ENCODE results near the gene UNC13A. TPM values are rescaled to one million over a fixed set of nuclear protein-coding genes. Genes with fewer than 3 reads are reported as not detected.
A peak's percentile ranks its signal among the peaks of the same experiment; 100 is the strongest.

The UNC13A gene
- total RNA-seq, 2 experiments from 2014 or later, result 0.02 to 0.04 TPM

- ChIA-PET CTCF (interaction anchor here (0.6 to 1.8 kb wide), 4 partner anchors 17 to 211 kb away, joined by 3 to 4 read pairs (median 4); partner anchors contain the start of gene CCDC124), POLR2A (no interaction called here)
- Mint-ChIP-seq H3K4me3 (peak overlapping the region; percentile 85), H3K4me1 (peaks cover 41% of the 10 kb centered on the region), H3K27ac (peak overlapping the region; percentile 78), H3K27me3 (no peaks in the 10 kb centered on the region), H3K9me3 (no peaks in the 10 kb centered on the region), H3K36me3 (ENCODE audit: low read depth) (peaks cover 23% of the 10 kb centered on the region)
- DNase-seq, result no peak
Measured at GRCh38 chr19:17721821-17722220, 33.7 kb upstream of the UNC13A start.

GRCh38 chr19:17721111-17721628, 33.0 kb upstream of the UNC13A start:
- ChIA-PET CTCF (interaction anchor here (0.6 to 2.2 kb wide), 5 partner anchors 20 to 211 kb away, joined by 3 to 6 read pairs (median 3); partner anchors contain the start of gene CCDC124), POLR2A (no interaction called here)
- Mint-ChIP-seq H3K4me3 (peak overlapping the region; percentile 85), H3K36me3 (ENCODE audit: low read depth) (peaks cover 23% of the 10 kb centered on the region), H3K4me1 (peaks cover 41% of the 10 kb centered on the region), H3K9me3 (no peaks in the 10 kb centered on the region), H3K27ac (peak overlapping the region; percentile 78), H3K27me3 (no peaks in the 10 kb centered on the region)
- DNase-seq, result no peak

- peak overlapping the region; percentile 78 for H3K27ac Mint-ChIP-seq
- peak overlapping the region; percentile 85 for H3K4me3 Mint-ChIP-seq
- peaks cover 20% of the 10 kb centered on the region for H3K36me3 Mint-ChIP-seq (ENCODE audit: low read depth)
- POLR2A ChIA-PET, result no interaction called here
- peaks cover 41% of the 10 kb centered on the region for H3K4me1 Mint-ChIP-seq
- CTCF ChIA-PET, result interaction anchor here (0.6 to 2.2 kb wide), 4 partner anchors 21 to 43 kb away, joined by 3 to 6 read pairs (median 4); no protein-coding TSS in a partner anchor
- H3K9me3 Mint-ChIP-seq, result no peaks in the 10 kb centered on the region
- DNase-seq, result no peak
- no peaks in the 10 kb centered on the region for H3K27me3 Mint-ChIP-seq
Measured at GRCh38 chr19:17720440-17720839, 32.3 kb upstream of the UNC13A start.

- ChIA-PET POLR2A (interaction anchor here (1.0 kb wide), 1 partner anchor 13 kb away, joined by 3 read pairs; no protein-coding TSS in a partner anchor), CTCF (interaction anchor here (0.6 to 2.2 kb wide), 4 partner anchors 22 to 42 kb away, joined by 3 to 6 read pairs (median 4); no protein-coding TSS in a partner anchor)
- DNase-seq, result peak; percentile 42
- H3K27ac Mint-ChIP-seq, result peak overlapping the region; percentile 78
- H3K9me3 Mint-ChIP-seq, result no peaks in the 10 kb centered on the region
- peaks cover 16% of the 10 kb centered on the region for H3K36me3 Mint-ChIP-seq (ENCODE audit: low read depth)
- peak overlapping the region; percentile 85 for H3K4me3 Mint-ChIP-seq
- H3K27me3 Mint-ChIP-seq, result no peaks in the 10 kb centered on the region
- peaks cover 39% of the 10 kb centered on the region for H3K4me1 Mint-ChIP-seq
Measured at GRCh38 chr19:17719730-17720400, 31.7 kb upstream of the UNC13A start.

DNA sequence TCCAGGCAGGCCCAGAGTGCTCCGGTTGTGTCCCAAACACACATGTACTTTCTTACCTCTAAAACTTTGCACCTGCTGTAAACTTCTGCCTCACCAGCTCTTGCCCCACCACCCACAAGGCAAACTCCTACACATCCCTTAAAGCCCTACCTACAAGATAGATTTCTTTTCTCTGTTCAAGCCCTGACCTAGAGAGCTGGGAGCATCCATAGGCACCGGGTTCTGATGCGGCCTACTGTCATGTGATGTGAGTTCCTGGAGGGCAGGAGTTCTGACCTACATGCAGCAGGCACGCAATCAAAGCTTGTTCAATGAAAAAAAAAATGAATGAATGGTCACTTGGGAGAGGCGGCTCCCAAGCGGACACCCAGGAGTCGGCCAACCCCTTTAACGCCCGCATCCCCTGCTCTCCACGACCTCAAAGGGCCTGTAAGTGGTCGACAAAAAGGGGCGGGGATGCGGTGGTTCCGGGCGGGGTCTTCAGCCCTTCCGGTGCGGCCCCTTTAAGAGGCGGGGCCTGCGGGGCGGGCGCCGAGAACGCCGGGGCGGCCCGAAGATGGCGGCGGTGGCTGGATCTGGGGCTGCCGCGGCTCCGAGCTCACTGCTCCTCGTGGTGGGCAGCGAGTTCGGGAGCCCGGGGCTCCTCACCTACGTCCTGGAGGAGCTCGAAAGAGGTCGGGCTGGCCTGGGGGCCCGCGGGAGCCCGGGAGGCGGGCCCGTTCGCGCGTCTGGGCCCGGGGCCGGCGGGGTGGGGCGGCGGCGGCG, 31.0 kb upstream of the UNC13A start, which contains the start of gene MAP1S:
MAP1S (plus strand) TSS at position 534 of the 765 bp plus-strand sequence; CDS start at position 557, 23 bp downstream.
- DNase-seq, result peak; percentile 74
- no peaks in the 10 kb centered on the region for H3K9me3 Mint-ChIP-seq
- H3K4me3 Mint-ChIP-seq, result peak within 1 kb of the TSS; percentile 85
- H3K36me3 Mint-ChIP-seq (ENCODE audit: low read depth), result peaks cover 11% of the 10 kb centered on the region
- ChIA-PET CTCF (interaction anchor here (0.8 to 2.2 kb wide), 6 partner anchors 12 to 287 kb away, joined by 3 to 6 read pairs (median 3); partner anchors contain the start of gene CCDC124), POLR2A (interaction anchor here (0.6 to 1.0 kb wide), 2 partner anchors 12 to 131 kb away, joined by 3 to 6 read pairs; no protein-coding TSS in a partner anchor)
- H3K27me3 Mint-ChIP-seq, result no peaks in the 10 kb centered on the region
- peaks cover 39% of the 10 kb centered on the region for H3K4me1 Mint-ChIP-seq
- H3K27ac Mint-ChIP-seq, result peak within 1 kb of the TSS; percentile 80

DNA sequence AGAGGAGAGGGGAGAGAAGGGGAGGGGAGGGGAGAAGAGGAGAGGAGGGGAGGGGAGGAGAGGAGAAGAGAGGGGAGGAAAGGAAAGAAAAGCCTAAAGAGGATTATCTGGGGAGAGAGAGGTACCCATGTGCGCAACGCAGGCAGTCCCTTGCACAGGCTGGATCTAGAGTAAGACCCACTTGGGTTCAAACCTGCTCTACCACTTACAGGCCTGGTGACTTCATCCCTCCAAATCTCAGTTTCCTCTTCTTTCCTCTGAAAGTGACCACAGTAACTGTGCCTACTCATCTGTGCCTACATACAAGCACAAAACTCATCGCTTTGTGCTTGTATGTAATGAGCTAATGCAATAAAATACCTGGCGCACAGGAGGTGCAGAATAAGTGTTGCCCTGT, 30.4 kb upstream of the UNC13A start:
- Mint-ChIP-seq H3K4me3 (peak overlapping the region; percentile 74), H3K4me1 (peaks cover 39% of the 10 kb centered on the region), H3K36me3 (ENCODE audit: low read depth) (peaks cover 7% of the 10 kb centered on the region), H3K27ac (peak overlapping the region; percentile 80), H3K9me3 (no peaks in the 10 kb centered on the region), H3K27me3 (no peaks in the 10 kb centered on the region)
- ChIA-PET CTCF (interaction anchor here (0.8 to 1.7 kb wide), 5 partner anchors 12 to 288 kb away, joined by 3 to 4 read pairs (median 3); partner anchors contain the start of gene CCDC124), POLR2A (interaction anchor here (0.6 kb wide), 1 partner anchor 131 kb away, joined by 6 read pairs; no protein-coding TSS in a partner anchor)
- no peak for DNase-seq

DNA sequence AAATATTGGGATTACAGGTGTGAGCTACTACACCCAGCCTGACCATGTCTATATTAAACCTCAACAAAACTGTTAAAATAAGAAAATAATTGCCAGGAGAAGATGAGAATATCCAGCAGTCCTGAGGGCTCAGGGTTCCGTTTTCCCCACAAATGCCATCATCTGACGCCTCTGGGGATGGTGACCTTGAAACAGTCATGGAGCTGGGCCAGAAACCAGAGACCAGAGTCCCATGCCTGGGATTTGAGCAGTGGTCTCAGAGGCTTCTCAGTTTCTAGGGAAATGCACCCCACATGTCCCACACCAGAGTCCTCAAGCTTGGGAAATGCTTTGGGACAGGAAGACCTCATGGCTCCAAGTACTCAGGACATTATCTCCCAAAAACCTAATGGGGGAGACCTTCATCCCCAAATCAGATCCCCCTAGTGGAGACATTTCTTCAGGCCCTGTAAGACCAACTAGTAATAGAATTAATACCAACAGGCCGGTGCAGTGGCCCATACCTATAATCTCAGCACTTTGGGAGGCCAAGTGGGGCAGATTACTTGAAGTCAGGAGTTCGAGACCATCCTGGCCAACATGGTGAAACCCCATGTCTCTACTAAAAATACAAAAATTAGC, 28.3 kb upstream of the UNC13A start:
- ChIA-PET POLR2A (no interaction called here), CTCF (interaction anchor here (1.3 kb wide), 2 partner anchors 8 to 50 kb away, joined by 3 read pairs; no protein-coding TSS in a partner anchor)
- DNase-seq, result no peak
- H3K36me3 Mint-ChIP-seq (ENCODE audit: low read depth), result peaks cover 2% of the 10 kb centered on the region
- H3K4me3 Mint-ChIP-seq, result no peak overlapping the region
- peaks cover 31% of the 10 kb centered on the region for H3K4me1 Mint-ChIP-seq
- H3K27me3 Mint-ChIP-seq, result no peaks in the 10 kb centered on the region
- H3K9me3 Mint-ChIP-seq, result no peaks in the 10 kb centered on the region
- no peak overlapping the region for H3K27ac Mint-ChIP-seq

DNA sequence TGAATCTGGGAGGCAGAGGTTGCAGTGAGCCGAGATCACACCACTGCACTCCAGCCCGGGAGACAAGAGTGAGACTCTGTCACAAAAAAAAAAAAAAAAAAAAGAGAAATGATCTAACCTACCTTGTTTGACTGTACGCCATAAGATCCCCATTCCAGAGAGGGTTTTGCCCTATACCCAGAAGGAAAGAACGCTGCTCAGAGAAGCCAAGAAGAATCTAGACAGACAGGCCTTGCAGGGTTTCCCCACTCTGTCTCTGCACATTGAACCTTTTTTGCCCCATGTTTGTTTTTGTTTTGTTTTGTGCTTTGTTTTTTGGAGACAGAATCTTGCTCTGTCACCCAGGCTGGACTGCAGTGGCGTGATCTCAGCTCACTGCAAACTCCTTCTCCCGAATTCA, 23.7 kb upstream of the UNC13A start:
- no peaks in the 10 kb centered on the region for H3K36me3 Mint-ChIP-seq (ENCODE audit: low read depth)
- no peak overlapping the region for H3K27ac Mint-ChIP-seq
- CTCF ChIA-PET, result no interaction called here
- H3K4me1 Mint-ChIP-seq, result no peaks in the 10 kb centered on the region
- no peak overlapping the region for H3K4me3 Mint-ChIP-seq
- no peak for DNase-seq
- H3K27me3 Mint-ChIP-seq, result no peaks in the 10 kb centered on the region
- no peaks in the 10 kb centered on the region for H3K9me3 Mint-ChIP-seq
- POLR2A ChIA-PET, result no interaction called here

GRCh38 chr19:17706750-17707181, 18.6 kb upstream of the UNC13A start:
- ChIA-PET POLR2A (interaction anchor here (1.0 kb wide), 1 partner anchor 13 kb away, joined by 3 read pairs; the partner anchor contains the start of gene MAP1S), CTCF (interaction anchor here (0.6 to 1.6 kb wide), 7 partner anchors 16 to 225 kb away, joined by 3 to 5 read pairs (median 3); partner anchors contain the start of gene RPL18A)
- H3K9me3 Mint-ChIP-seq, result no peaks in the 10 kb centered on the region
- no peaks in the 10 kb centered on the region for H3K36me3 Mint-ChIP-seq (ENCODE audit: low read depth)
- DNase-seq, result no peak
- peaks cover 2% of the 10 kb centered on the region for H3K27me3 Mint-ChIP-seq
- no peak overlapping the region for H3K27ac Mint-ChIP-seq
- H3K4me1 Mint-ChIP-seq, result peaks cover 1% of the 10 kb centered on the region
- no peak overlapping the region for H3K4me3 Mint-ChIP-seq

DNA sequence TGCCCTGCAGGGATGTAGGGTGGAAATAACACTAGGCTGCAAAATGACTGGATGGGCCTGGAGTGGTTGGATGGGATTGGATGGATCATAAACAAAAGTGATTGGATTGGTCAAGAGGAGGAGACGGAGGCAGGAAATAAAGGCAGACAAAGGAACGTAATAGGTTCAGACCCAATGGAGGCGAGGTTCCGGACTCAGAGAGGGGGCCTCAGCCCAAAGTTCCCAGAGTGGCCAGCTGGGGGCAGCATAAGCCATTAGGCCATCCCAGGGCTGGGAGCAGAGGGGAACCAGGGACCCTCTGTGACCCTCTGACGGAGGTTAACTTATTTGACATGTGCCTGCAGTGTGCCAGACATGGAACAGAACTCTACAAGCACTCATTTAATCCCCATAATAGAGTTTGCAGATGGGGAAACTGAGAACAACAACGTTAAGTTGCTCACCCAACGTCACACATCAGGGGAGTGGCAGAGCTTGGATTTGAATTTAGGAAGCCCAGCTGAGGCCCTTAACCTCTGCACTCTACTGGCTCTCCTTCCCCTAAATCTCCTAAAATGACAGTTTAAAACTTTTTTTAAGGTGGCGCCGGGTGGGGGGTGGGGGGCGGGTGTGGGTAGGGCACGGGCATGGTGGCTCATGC, 15.8 kb upstream of the UNC13A start:
- DNase-seq, result peak; percentile 73
- H3K9me3 Mint-ChIP-seq, result no peaks in the 10 kb centered on the region
- POLR2A ChIA-PET, result no interaction called here
- peaks cover 6% of the 10 kb centered on the region for H3K27me3 Mint-ChIP-seq
- CTCF ChIA-PET, result interaction anchor here (0.6 to 1.6 kb wide), 11 partner anchors 12 to 155 kb away, joined by 3 to 9 read pairs (median 3); partner anchors contain the start of gene RPL18A
- peaks cover 1% of the 10 kb centered on the region for H3K4me1 Mint-ChIP-seq
- no peak overlapping the region for H3K27ac Mint-ChIP-seq
- no peaks in the 10 kb centered on the region for H3K36me3 Mint-ChIP-seq (ENCODE audit: low read depth)
- no peak overlapping the region for H3K4me3 Mint-ChIP-seq

DNA sequence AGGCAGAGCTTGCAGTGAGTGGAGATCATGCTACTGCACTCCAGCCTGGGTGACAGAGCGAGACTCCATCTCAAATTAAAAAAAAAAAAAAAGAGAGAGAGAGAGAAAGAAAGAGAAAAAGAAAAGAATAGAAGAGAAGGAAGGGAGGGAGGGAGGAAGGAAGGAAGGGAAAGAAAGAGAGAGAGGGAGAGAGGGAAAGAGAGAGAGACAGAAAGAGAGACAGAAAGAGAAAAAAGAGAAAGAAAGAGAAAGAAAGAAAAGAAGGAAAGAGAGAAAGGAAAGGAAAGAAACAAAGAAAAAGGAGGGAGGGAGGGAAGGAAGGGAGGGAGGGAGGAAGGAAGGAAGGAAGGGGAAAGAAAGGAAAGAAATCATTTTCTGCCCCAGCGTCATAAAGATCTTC, 7.0 kb upstream of the UNC13A start:
- Mint-ChIP-seq H3K9me3 (no peaks in the 10 kb centered on the region), H3K4me1 (no peaks in the 10 kb centered on the region), H3K4me3 (no peak overlapping the region), H3K27me3 (peaks cover 26% of the 10 kb centered on the region), H3K27ac (no peak overlapping the region), H3K36me3 (ENCODE audit: low read depth) (no peaks in the 10 kb centered on the region)
- DNase-seq, result no peak
- ChIA-PET CTCF (no interaction called here), POLR2A (no interaction called here)

Measured in activated CD4-positive, alpha-beta T cell treated with anti-CD3 and anti-CD28 coated beads, Interleukin-2, amount 10 ng/mL, durations not matched to agents 7 days and 5 days (primary cell).